K562 (cell line): ENCODE measurements around the gene RNF34. TPM values are rescaled to one million over a fixed set of nuclear protein-coding genes. Genes with fewer than 3 reads are reported as not detected.

Source experiments
- CBFA2T3 ChIP-seq: fragments of 450-650 bp; IDR thresholded peaks from 2 replicates; pipeline ENCODE4 v1.6.1; 2017
- CCNT2 ChIP-seq: IDR thresholded peaks from 2 replicates; pipeline ENCODE4 v1.6.1; 2011; ENCODE audit warnings: borderline replicate concordance, low read depth, mild to moderate bottlenecking, moderate library complexity, mixed read lengths, low read length; ENCODE audit not compliant: insufficient read length; ENCODE audit errors: extremely low read depth
- KAT7 ChIP-seq: sonication (generic); formaldehyde crosslinking; IDR thresholded peaks from 2 replicates; pipeline ENCODE4 v1.8.0; 2022; ENCODE audit warnings: missing genetic modification reagents, mild to moderate bottlenecking, borderline replicate concordance
- RAD21 ChIP-seq, 2 experiments: fragments of 250-450 bp in 1 of 2; fragments of 450-650 bp in 1 of 2; sonication (Bioruptor Pico) in 1 of 2; formaldehyde crosslinking in 1 of 2; IDR thresholded peaks in 1 of 2; conservative IDR thresholded peaks in 1 of 2; 2 replicates each; pipeline versions ENCODE4 v1.4.0 to v1.8.0; 2020 to 2022; ENCODE audit warnings: mild to moderate bottlenecking in 2 of 2, moderate library complexity in 1 of 2
- TEAD4 ChIP-seq, 2 experiments: sonication (generic) in 1 of 2; formaldehyde crosslinking in 1 of 2; IDR thresholded peaks; 2 replicates each; pipeline versions ENCODE4 v1.6.1 to v1.8.0; 2012 to 2022; ENCODE audit warnings: borderline replicate concordance in 1 of 2, inconsistent platforms in 1 of 2, low read length in 1 of 2, mild to moderate bottlenecking in 1 of 2, missing genetic modification reagents in 1 of 2
- TGIF2 ChIP-seq: sonication (generic); formaldehyde crosslinking; IDR thresholded peaks from 2 replicates; pipeline ENCODE4 v1.8.1; 2022; ENCODE audit warnings: mild to moderate bottlenecking, missing genetic modification reagents, moderate library complexity
- ZBTB1 ChIP-seq: sonication (generic); formaldehyde crosslinking; IDR thresholded peaks from 2 replicates; pipeline ENCODE4 v1.8.1; 2023; ENCODE audit warnings: missing genetic modification reagents, low read depth, mild to moderate bottlenecking, borderline replicate concordance
- ZNF23 ChIP-seq: fragments of 250-450 bp; sonication (Bioruptor Pico); IDR thresholded peaks from 2 replicates; pipeline ENCODE4 v1.4.0; 2020; ENCODE audit warnings: mild to moderate bottlenecking
- polyA plus RNA-seq, 8 experiments: library from polyadenylated mRNA; depleted of rRNA in 4 of 8; stranded (reverse) in 5 of 8; unstranded in 3 of 8; fragments of >200 nt; fragmentation: Nextera tagmentation in 2 of 8; fragmentation: Illumina TruSeq in 1 of 8; extraction: Ambion mirVana in 2 of 8; extraction: Trizol in 1 of 8; gene quantifications; 2 replicates each; pipeline versions ENCODE4 v1.2.1 to v1.2.3, GENCODE V29; 2011 to 2014; ENCODE audit warnings: inconsistent platforms in 1 of 8, missing spikeins in 1 of 8
- total RNA-seq, 7 experiments: library from RNA; depleted of rRNA in 6 of 7; stranded (reverse); fragments of >200 nt in 6 of 7; fragmentation: Illumina TruSeq in 2 of 7; extraction: Trizol in 2 of 7; gene quantifications; 2 replicates each; pipeline versions ENCODE4 v1.2.1 to v1.2.3, GENCODE V29; 2011 to 2021; ENCODE audit warnings: low replicate concordance in 1 of 7
- TF ChIP-seq, protein P1 (sequence below): fragments of 200-600 bp; sonication (generic); IDR thresholded peaks from one replicate; pipeline ENCODE4 v1.6.1; 2012; ENCODE audit warnings: mild to moderate bottlenecking, low read depth, low read length, inconsistent platforms
- TF ChIP-seq, protein P2 (sequence below): sonication (generic); formaldehyde crosslinking; IDR thresholded peaks from 2 replicates; pipeline ENCODE4 v1.8.0; 2022; ENCODE audit warnings: mild to moderate bottlenecking, low read depth, missing genetic modification reagents
- TF ChIP-seq, protein P3 (sequence below): fragments of 450-650 bp; IDR thresholded peaks from 2 replicates; pipeline ENCODE4 v1.6.1; 2016; ENCODE audit warnings: missing biosample characterization, missing genetic modification characterization

Gene RNF34
- total and polyA plus RNA-seq, 9 of the 15 experiments (the other 6 are each of a cell fraction or from before 2014, with no cell fraction given): 41.7 to 88.9 (median 54.1) TPM

DNA sequence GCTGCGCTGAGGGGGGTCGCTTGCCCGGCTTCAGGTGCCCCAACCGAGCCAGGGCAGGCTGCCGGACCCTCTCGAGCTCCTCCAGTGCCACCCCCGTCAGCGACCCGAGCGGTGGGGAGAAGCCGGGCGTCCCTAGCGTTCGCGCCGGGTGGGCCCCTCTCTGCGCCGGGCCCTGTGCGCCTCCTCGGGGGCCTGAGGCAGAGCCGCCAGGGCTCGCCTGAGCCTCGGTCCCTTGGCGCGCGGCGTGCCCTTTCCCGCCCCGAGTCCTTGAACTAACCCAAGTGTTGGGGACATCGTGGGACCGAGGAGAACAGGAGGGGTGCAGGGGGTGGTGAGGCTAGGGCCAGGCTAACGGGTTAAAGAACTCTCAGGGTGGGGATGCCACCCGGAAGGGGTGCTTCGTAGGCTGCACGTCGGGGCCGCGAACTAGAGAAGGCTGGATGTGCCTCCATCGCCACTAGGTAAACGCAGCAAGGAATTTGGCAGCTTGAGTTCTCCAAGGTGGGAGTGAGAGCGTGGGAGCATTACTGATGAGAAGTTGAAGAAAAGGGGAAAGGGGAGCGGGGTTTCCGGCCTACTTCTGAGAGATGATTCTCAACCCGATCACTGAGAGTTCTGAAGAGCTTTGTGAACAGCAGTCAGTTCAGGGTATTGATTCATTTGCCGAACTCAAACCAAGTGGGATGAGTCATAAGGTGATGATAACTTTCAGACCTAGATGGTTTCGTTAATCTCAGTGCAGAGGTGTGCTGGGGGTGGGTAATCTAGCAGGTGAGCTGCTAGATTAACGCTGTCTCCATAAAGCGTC is 618 bp downstream of the RNF34 start (continued):
- peak; percentile 1 for TF ChIP-seq CCNT2
- no peak for TF ChIP-seq ZNF23 (CRISPR knock-in tag)
- peak; percentile 41; the same call in 1 of the 2 replicates for TF ChIP-seq TEAD4 (IDR thresholded peaks at IDR 0.05; ENCODE audit: low read length)
- TF ChIP-seq TEAD4 (CRISPR knock-in tag; IDR thresholded peaks at IDR 0.05; ENCODE audit: borderline replicate concordance): peak; percentile 70; the same call in 1 of the 2 replicates
- TF ChIP-seq, protein P1, sequence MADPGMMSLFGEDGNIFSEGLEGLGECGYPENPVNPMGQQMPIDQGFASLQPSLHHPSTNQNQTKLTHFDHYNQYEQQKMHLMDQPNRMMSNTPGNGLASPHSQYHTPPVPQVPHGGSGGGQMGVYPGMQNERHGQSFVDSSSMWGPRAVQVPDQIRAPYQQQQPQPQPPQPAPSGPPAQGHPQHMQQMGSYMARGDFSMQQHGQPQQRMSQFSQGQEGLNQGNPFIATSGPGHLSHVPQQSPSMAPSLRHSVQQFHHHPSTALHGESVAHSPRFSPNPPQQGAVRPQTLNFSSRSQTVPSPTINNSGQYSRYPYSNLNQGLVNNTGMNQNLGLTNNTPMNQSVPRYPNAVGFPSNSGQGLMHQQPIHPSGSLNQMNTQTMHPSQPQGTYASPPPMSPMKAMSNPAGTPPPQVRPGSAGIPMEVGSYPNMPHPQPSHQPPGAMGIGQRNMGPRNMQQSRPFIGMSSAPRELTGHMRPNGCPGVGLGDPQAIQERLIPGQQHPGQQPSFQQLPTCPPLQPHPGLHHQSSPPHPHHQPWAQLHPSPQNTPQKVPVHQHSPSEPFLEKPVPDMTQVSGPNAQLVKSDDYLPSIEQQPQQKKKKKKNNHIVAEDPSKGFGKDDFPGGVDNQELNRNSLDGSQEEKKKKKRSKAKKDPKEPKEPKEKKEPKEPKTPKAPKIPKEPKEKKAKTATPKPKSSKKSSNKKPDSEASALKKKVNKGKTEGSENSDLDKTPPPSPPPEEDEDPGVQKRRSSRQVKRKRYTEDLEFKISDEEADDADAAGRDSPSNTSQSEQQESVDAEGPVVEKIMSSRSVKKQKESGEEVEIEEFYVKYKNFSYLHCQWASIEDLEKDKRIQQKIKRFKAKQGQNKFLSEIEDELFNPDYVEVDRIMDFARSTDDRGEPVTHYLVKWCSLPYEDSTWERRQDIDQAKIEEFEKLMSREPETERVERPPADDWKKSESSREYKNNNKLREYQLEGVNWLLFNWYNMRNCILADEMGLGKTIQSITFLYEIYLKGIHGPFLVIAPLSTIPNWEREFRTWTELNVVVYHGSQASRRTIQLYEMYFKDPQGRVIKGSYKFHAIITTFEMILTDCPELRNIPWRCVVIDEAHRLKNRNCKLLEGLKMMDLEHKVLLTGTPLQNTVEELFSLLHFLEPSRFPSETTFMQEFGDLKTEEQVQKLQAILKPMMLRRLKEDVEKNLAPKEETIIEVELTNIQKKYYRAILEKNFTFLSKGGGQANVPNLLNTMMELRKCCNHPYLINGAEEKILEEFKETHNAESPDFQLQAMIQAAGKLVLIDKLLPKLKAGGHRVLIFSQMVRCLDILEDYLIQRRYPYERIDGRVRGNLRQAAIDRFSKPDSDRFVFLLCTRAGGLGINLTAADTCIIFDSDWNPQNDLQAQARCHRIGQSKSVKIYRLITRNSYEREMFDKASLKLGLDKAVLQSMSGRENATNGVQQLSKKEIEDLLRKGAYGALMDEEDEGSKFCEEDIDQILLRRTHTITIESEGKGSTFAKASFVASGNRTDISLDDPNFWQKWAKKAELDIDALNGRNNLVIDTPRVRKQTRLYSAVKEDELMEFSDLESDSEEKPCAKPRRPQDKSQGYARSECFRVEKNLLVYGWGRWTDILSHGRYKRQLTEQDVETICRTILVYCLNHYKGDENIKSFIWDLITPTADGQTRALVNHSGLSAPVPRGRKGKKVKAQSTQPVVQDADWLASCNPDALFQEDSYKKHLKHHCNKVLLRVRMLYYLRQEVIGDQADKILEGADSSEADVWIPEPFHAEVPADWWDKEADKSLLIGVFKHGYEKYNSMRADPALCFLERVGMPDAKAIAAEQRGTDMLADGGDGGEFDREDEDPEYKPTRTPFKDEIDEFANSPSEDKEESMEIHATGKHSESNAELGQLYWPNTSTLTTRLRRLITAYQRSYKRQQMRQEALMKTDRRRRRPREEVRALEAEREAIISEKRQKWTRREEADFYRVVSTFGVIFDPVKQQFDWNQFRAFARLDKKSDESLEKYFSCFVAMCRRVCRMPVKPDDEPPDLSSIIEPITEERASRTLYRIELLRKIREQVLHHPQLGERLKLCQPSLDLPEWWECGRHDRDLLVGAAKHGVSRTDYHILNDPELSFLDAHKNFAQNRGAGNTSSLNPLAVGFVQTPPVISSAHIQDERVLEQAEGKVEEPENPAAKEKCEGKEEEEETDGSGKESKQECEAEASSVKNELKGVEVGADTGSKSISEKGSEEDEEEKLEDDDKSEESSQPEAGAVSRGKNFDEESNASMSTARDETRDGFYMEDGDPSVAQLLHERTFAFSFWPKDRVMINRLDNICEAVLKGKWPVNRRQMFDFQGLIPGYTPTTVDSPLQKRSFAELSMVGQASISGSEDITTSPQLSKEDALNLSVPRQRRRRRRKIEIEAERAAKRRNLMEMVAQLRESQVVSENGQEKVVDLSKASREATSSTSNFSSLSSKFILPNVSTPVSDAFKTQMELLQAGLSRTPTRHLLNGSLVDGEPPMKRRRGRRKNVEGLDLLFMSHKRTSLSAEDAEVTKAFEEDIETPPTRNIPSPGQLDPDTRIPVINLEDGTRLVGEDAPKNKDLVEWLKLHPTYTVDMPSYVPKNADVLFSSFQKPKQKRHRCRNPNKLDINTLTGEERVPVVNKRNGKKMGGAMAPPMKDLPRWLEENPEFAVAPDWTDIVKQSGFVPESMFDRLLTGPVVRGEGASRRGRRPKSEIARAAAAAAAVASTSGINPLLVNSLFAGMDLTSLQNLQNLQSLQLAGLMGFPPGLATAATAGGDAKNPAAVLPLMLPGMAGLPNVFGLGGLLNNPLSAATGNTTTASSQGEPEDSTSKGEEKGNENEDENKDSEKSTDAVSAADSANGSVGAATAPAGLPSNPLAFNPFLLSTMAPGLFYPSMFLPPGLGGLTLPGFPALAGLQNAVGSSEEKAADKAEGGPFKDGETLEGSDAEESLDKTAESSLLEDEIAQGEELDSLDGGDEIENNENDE: no peak
- TF ChIP-seq, protein P2, sequence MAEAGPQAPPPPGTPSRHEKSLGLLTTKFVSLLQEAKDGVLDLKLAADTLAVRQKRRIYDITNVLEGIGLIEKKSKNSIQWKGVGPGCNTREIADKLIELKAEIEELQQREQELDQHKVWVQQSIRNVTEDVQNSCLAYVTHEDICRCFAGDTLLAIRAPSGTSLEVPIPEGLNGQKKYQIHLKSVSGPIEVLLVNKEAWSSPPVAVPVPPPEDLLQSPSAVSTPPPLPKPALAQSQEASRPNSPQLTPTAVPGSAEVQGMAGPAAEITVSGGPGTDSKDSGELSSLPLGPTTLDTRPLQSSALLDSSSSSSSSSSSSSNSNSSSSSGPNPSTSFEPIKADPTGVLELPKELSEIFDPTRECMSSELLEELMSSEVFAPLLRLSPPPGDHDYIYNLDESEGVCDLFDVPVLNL (CRISPR knock-in tag): peak; percentile 74
- no peak for TF ChIP-seq RAD21 (CRISPR knock-in tag; conservative IDR thresholded peaks at IDR 0.05 in 1 of 2, IDR thresholded peaks at IDR 0.05 in 1 of 2)
- TF ChIP-seq TGIF2 (CRISPR knock-in tag): peak; percentile 79; the same call in 1 of the 2 replicates
- TF ChIP-seq KAT7 (CRISPR knock-in tag): peak; percentile 54
- peak; percentile 77 for TF ChIP-seq CBFA2T3
- TF ChIP-seq, protein P3, sequence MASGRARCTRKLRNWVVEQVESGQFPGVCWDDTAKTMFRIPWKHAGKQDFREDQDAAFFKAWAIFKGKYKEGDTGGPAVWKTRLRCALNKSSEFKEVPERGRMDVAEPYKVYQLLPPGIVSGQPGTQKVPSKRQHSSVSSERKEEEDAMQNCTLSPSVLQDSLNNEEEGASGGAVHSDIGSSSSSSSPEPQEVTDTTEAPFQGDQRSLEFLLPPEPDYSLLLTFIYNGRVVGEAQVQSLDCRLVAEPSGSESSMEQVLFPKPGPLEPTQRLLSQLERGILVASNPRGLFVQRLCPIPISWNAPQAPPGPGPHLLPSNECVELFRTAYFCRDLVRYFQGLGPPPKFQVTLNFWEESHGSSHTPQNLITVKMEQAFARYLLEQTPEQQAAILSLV (tag): no peak
- TF ChIP-seq ZBTB1 (CRISPR knock-in tag): peak; percentile 81; the same call in 1 of the 2 replicates
